8988T (cell line): Measurements from ENCODE around the gene VAPB.

Source experiments
- DNase-seq: peaks from one replicate; pipeline ENCODE4 v3.0.0; 2011

The VAPB gene

DNA sequence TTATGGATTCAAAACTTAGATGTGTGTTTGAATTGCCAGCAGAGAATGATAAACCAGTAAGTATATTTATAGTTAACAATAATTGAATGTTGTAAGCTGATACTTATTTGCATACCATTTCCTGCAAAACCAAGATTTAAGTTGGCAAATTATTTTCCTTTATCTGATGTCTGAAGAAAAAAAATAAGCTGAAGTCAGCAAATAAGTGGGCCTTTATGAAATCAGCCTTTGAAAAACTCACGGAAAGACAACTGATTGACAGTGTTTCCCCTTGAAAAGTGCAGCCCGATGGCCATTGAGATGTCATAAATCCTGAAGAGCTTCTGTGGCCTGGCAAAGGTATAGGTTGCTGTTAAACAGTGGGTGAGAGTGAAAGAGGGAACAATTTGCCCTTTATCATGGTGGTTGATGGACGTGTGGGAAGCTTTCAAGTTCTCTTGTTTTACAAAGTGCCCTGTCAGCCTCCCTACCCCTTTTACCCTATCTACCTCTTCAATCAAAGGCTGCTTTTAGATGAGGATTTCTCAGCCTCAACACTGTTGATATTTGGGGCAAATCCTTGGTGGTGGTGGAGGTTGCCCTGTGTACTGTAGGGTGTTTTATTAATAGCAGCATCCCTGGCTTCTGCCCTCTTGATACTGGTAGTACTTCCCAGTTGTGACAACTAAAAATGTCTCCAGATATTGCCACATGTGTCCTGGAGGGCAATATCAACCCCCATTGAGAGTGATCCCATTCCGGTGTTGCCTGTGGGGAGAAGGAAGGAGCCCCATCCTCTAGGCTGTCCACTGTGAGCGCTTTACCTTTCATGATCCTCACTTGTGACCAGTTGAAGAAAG lies 50.2 kb downstream of the VAPB start:
- DNase-seq, result no peak

DNA sequence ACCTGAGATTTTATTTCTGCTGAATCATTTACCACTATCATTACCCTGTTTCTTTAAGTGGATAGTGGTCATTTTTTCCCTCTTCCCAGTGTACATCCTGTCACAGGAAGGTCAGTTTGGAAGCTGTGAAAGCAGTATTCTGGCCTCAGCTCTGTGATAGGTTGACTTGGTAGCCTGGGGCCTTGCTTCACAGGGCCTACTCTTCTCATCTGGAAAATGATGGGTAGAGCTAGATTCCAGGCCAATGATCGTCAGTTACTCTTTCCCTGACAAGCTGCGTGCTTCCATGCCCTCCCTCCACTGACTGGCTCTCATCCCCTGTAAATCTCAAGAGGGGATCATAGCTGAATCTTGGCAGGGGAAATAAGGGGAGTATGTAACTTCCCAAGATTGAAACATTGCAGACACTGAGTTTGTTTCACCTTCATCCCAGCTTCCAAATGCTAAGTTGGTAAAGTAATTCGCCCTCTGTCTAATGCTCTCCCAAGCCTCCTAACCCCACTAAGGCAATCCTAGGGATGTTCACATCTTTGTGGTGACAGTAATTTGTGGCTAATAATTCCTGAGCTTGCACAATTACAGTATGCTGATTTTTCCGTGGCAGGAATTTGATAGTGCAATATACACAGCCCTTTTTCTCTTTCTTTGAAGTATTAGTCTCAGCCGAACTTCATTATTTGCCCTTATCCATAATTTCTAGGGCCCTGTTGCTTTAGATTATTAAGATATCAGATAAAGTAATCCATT lies 51.2 kb downstream of the VAPB start:
- DNase-seq, result no peak

GRCh38 chr20:58441723-58442122 lies 52.7 kb downstream of the VAPB start:
- DNase-seq, result no peak

DNA sequence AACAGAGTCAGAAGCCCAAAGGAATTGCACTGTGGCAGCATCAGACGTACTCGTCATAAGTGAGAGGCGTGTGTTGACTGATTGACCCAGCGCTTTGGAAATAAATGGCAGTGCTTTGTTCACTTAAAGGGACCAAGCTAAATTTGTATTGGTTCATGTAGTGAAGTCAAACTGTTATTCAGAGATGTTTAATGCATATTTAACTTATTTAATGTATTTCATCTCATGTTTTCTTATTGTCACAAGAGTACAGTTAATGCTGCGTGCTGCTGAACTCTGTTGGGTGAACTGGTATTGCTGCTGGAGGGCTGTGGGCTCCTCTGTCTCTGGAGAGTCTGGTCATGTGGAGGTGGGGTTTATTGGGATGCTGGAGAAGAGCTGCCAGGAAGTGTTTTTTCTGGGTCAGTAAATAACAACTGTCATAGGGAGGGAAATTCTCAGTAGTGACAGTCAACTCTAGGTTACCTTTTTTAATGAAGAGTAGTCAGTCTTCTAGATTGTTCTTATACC lies 55.8 kb downstream of the VAPB start:
- DNase-seq, result no peak

GRCh38 chr20:58446264-58446959 lies 57.4 kb downstream of the VAPB start:
- no peak for DNase-seq

DNA sequence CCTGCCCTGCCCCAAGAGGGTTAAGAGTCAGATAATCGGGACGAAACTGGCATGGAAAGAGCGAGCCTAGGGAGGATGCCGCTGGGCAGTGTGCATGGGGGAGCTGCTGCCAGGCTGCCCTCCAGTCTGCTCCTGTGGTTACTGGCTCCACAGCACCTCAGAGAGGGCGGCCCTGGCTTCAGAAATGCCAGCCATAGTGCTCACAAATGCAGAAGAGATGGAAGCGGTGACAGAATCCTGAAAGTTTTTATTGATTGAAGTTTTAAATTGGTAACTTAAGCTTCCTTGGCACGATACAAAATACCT lies 57.9 kb downstream of the VAPB start:
- no peak for DNase-seq

GRCh38 chr20:58447511-58448391 lies 58.7 kb downstream of the VAPB start:
- DNase-seq, result no peak

DNA sequence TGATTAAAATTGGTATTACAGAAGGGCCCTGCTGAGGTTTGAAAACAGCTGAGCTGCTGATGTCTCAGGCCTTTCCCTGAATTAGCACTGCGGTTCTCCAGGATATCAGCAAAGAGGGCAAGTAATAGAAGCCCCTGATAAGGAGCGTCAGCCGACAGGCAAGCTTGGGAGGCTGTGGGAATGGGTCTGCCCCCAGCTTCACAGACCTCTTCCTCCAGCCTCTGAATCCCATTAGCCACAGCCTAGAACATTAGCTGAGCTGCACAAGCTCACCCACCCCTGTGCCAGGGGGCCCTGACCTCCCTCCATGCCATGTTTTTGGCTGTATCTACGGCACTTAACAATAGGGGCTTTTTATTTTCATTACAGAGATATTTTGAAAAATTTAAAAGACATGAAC lies 59.9 kb downstream of the VAPB start:
- DNase-seq, result no peak

GRCh38 chr20:58449681-58450221 lies 60.7 kb downstream of the VAPB start:
- DNase-seq, result no peak

GRCh38 chr20:58450254-58450653 lies 61.2 kb downstream of the VAPB start:
- DNase-seq, result no peak

DNA sequence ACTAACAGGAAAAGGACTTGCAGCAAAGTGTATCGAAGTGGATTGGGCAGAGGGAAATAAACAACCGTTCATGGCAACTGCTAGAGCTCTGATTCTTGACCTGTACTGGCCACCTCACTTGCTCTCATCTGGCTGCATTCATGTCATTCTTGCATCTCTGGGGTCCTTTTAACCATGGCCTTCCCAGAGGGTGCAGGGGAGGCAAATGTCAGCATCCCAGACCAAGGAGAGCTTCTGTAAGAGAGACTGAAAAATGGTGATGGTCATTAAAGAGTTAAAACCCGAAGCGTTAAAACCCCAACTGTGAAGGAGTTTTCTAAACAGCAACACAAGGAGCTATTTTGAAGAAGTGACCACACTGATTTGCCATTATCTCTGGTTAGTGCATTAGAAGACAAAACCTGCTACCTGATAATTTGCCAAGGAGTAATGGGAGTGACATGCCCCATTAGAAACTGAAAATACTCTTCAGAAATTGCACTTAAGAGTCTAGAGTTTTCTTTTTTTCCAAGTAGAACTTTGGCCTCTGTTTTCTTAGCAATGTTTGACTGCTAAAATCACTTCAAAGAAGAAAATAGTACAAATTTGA lies 63.7 kb downstream of the VAPB start:
- DNase-seq, result no peak

- DNase-seq, result no peak
Measured at GRCh38 chr20:58453391-58453790, 64.4 kb downstream of the VAPB start.

GRCh38 chr20:58454460-58454859 lies 65.4 kb downstream of the VAPB start:
- DNase-seq, result no peak

- DNase-seq, result no peak
Measured at GRCh38 chr20:58457083-58457695, 68.2 kb downstream of the VAPB start.

- DNase-seq, result no peak
Measured at GRCh38 chr20:58458342-58459057, 69.5 kb downstream of the VAPB start.

DNA sequence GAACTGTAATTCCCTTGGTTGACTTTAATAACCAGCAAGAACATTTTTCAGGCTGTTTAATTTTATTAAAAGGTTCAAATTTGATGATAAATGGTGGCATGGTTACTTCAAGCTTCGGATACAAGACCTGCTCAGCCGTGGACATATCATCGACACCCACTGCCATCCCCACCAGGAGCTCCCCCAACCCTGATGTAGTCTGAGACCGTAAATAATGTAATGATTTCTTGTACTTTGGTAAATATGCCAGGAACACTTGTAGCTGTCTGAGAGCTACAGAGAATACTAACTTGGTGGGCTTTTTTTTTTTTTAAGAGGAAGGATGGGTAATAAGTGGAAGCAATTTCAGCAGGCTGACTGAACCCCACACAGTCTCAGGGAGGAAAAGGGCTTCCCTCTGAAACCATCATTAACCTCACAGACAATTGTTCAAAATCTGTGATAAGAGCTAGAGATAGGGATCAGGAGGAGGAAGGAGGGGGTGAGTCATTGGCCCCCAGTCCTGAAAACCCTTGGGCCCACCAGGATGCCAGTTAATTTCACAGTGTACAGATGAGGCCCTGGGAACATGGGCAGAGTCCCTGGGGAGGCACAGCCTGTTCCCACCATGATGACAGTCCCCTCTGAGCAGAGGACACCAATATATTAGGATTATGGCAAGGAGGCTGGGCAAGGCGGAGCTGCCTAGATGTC lies 70.2 kb downstream of the VAPB start:
- DNase-seq, result no peak

GRCh38 chr20:58461104-58461503 lies 72.1 kb downstream of the VAPB start:
- no peak for DNase-seq

- no peak for DNase-seq
Measured at GRCh38 chr20:58461899-58462298, 72.9 kb downstream of the VAPB start.

DNA sequence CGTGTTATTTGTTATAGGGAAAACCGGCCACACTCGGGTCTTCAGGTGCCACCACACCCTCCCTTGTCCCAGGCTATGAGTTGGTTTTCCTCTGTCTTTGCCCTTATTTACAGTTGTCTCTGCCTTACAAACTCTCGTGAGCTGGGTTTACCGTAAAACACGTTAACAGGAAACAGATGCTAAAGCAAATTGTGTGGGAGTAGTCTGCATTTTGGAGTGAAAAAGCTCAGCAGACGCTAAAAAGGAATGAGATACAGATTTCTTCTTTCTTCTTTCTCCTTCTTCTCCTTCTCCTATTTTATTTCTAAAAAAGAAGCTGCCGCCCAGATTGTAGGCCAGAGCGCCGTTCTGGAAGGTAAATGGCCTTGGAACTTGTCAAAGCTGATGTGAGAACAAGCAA lies 74.2 kb downstream of the VAPB start:
- DNase-seq, result no peak

- DNase-seq, result no peak
Measured at GRCh38 chr20:58464838-58465237, 75.8 kb downstream of the VAPB start.
